H9 (cell line): ENCODE results near the gene AANAT. TPM values are rescaled to one million over a fixed set of nuclear protein-coding genes. Genes with fewer than 3 reads are reported as not detected.

ENCODE experiments used
- DNase-seq: peaks from one replicate; pipeline ENCODE4 v3.0.0-alpha.2; 2017
- H2AFZ ChIP-seq: one replicate; pipeline ENCODE4 v1.6.1; 2013; ENCODE audit warnings: mild to moderate bottlenecking, low read length, control low read depth, moderate library complexity
- H2AK5ac ChIP-seq: 2 replicates; pipeline ENCODE4 v1.6.1; 2013; ENCODE audit warnings: low read length, control low read depth, mixed read lengths; ENCODE audit not compliant: insufficient read length
- H2BK120ac ChIP-seq: one replicate; pipeline ENCODE4 v1.6.1; 2013; ENCODE audit warnings: low read depth, mild to moderate bottlenecking, low read length, control low read depth, inconsistent platforms; ENCODE audit not compliant: poor library complexity, severe bottlenecking
- H2BK12ac ChIP-seq: 2 replicates; pipeline ENCODE4 v1.6.1; 2013; ENCODE audit warnings: low read length, control low read depth, mixed read lengths, low read depth; ENCODE audit not compliant: insufficient read length
- H2BK15ac ChIP-seq: 2 replicates; pipeline ENCODE4 v1.6.1; 2013; ENCODE audit warnings: low read depth, low read length, control low read depth
- H2BK20ac ChIP-seq: one replicate; pipeline ENCODE4 v1.6.1; 2013; ENCODE audit warnings: low read depth, mild to moderate bottlenecking, low read length, control low read depth, inconsistent platforms; ENCODE audit not compliant: poor library complexity, severe bottlenecking
- H2BK5ac ChIP-seq: 2 replicates; pipeline ENCODE4 v1.6.1; 2013; ENCODE audit warnings: low read length, control low read depth, mixed read lengths; ENCODE audit not compliant: insufficient read length
- H3K14ac ChIP-seq: 2 replicates; pipeline ENCODE4 v1.6.1; 2013; ENCODE audit warnings: low read length, control low read depth; ENCODE audit not compliant: insufficient read depth
- H3K18ac ChIP-seq: 2 replicates; pipeline ENCODE4 v1.6.1; 2013; ENCODE audit warnings: low read depth, mild to moderate bottlenecking, mixed read lengths, low read length, control low read depth; ENCODE audit not compliant: insufficient read length
- H3K23ac ChIP-seq: 2 replicates; pipeline ENCODE4 v1.6.1; 2013; ENCODE audit warnings: low read length, control low read depth, mixed read lengths, low read depth; ENCODE audit not compliant: insufficient read length
- H3K23me2 ChIP-seq: 2 replicates; pipeline ENCODE4 v1.6.1; 2013; ENCODE audit warnings: low read depth, mild to moderate bottlenecking, mixed read lengths, low read length, control low read depth; ENCODE audit not compliant: insufficient read length, poor library complexity, severe bottlenecking
- H3K27ac ChIP-seq: 2 replicates; pipeline ENCODE4 v1.5.1; 2013; ENCODE audit warnings: low read length, control low read depth, mixed read lengths, low read depth; ENCODE audit not compliant: insufficient read length
- H3K27me3 ChIP-seq: 2 replicates; pipeline ENCODE4 v1.6.1; 2013; ENCODE audit warnings: low read length, control low read depth, inconsistent platforms; ENCODE audit not compliant: insufficient read depth
- H3K4ac ChIP-seq: 2 replicates; pipeline ENCODE4 v1.6.1; 2013; ENCODE audit warnings: low read depth, mild to moderate bottlenecking, control low read depth, inconsistent platforms, low read length, moderate library complexity
- H3K4me1 ChIP-seq: 2 replicates; pipeline ENCODE4 v1.6.1; 2013; ENCODE audit warnings: low read length, control low read depth, inconsistent platforms; ENCODE audit not compliant: insufficient read depth
- H3K4me2 ChIP-seq: 2 replicates; pipeline ENCODE4 v1.6.1; 2013; ENCODE audit warnings: low read length, control low read depth, mixed read lengths; ENCODE audit not compliant: insufficient read length, insufficient read depth
- H3K56ac ChIP-seq: 2 replicates; pipeline ENCODE4 v1.6.1; 2013; ENCODE audit warnings: low read depth, mild to moderate bottlenecking, mixed read lengths, low read length, control low read depth; ENCODE audit not compliant: insufficient read length
- H3K79me1 ChIP-seq: 2 replicates; pipeline ENCODE4 v1.6.1; 2013; ENCODE audit warnings: low read depth, mild to moderate bottlenecking, moderate library complexity, low read length, control low read depth, inconsistent platforms; ENCODE audit not compliant: insufficient read depth, poor library complexity, severe bottlenecking
- H3K79me2 ChIP-seq: 2 replicates; pipeline ENCODE4 v1.6.1; 2013; ENCODE audit warnings: low read length, control low read depth, inconsistent platforms; ENCODE audit not compliant: insufficient read depth
- H3K9ac ChIP-seq: 2 replicates; pipeline ENCODE4 v1.6.1; 2013; ENCODE audit warnings: low read length, control low read depth, mixed read lengths; ENCODE audit not compliant: insufficient read length; ENCODE audit errors: extremely low read depth
- H3K9me3 ChIP-seq: one replicate; pipeline ENCODE4 v1.6.1; 2013; ENCODE audit warnings: low read depth, low read length, inconsistent platforms; ENCODE audit not compliant: control insufficient read depth
- H3T11ph ChIP-seq: one replicate; pipeline ENCODE4 v1.6.1; 2013; ENCODE audit warnings: mild to moderate bottlenecking, low read length, control low read depth, inconsistent platforms
- H4K20me1 ChIP-seq: one replicate; pipeline ENCODE4 v1.6.1; 2013; ENCODE audit not compliant: control insufficient read depth, insufficient read length, insufficient read depth
- H4K5ac ChIP-seq: 2 replicates; pipeline ENCODE4 v1.6.1; 2013; ENCODE audit warnings: low read depth, mild to moderate bottlenecking, mixed read lengths, low read length, control low read depth; ENCODE audit not compliant: insufficient read length
- H4K8ac ChIP-seq: replicated peaks from 2 replicates; pipeline ENCODE4 v1.6.1; 2013; ENCODE audit warnings: low read length, control low read depth, mixed read lengths, low read depth; ENCODE audit not compliant: insufficient read length
- H4K91ac ChIP-seq: 2 replicates; pipeline ENCODE4 v1.6.1; 2013; ENCODE audit warnings: low read depth, mild to moderate bottlenecking, moderate library complexity, mixed read lengths, low read length, control low read depth; ENCODE audit not compliant: insufficient read length
- H3K27ac Mint-ChIP-seq, 3 experiments: 2 replicates in 2 of 3; 3 replicates in 1 of 3; pipeline ENCODE4 v1.8.0; 2020 to 2021; ENCODE audit warnings: mixed read lengths in 3 of 3, mild to moderate bottlenecking in 1 of 3, moderate library complexity in 1 of 3
- H3K27me3 Mint-ChIP-seq: 2 replicates; pipeline ENCODE4 v1.8.0; 2021; ENCODE audit warnings: low read depth, mild to moderate bottlenecking, moderate library complexity, mixed read lengths
- H3K36me3 Mint-ChIP-seq, 3 experiments: 2 replicates in 2 of 3; 3 replicates in 1 of 3; pipeline ENCODE4 v1.8.0; 2020 to 2021; ENCODE audit warnings: low read depth in 3 of 3, mixed read lengths in 3 of 3; ENCODE audit not compliant: insufficient read depth in 1 of 3
- H3K4me1 Mint-ChIP-seq, 2 experiments: 2 replicates each; pipeline ENCODE4 v1.8.0; 2020; ENCODE audit warnings: mixed read lengths in 2 of 2
- H3K4me3 Mint-ChIP-seq, 2 experiments: 2 replicates in 1 of 2; 3 replicates in 1 of 2; pipeline ENCODE4 v1.8.0; 2020 to 2021; ENCODE audit warnings: mild to moderate bottlenecking in 2 of 2, mixed read lengths in 2 of 2, moderate library complexity in 1 of 2
- H3K9me3 Mint-ChIP-seq, 2 experiments: 2 replicates in 1 of 2; 3 replicates in 1 of 2; pipeline ENCODE4 v1.8.0; 2020; ENCODE audit warnings: mild to moderate bottlenecking in 2 of 2, mixed read lengths in 2 of 2, moderate library complexity in 1 of 2
- WGBS: extraction: QIAGEN DNeasy Blood & Tissue Kit; methylation state at CpG from one replicate; pipeline ENCODE4 v1.1.7; 2013; ENCODE audit warnings: missing lambda C conversion rate, low lambda C conversion rate, mixed read lengths; ENCODE audit not compliant: insufficient read length; ENCODE audit errors: extremely low coverage; 5-methylcytosine and 5-hydroxymethylcytosine counted together
- total RNA-seq: library from RNA; stranded (reverse); gene quantifications from 2 replicates; pipeline ENCODE4 v1.2.1, GENCODE V29; 2021
- TF ChIP-seq, protein P1 (sequence below): fragments of 200-600 bp; sonication (generic); conservative IDR thresholded peaks from 3 replicates; pipeline ENCODE4 v1.8.0; 2021; ENCODE audit warnings: antibody characterized with exemption, mild to moderate bottlenecking

AANAT gene
- total RNA-seq, 1 experiment from 2014 or later, result 0.55 TPM

DNA sequence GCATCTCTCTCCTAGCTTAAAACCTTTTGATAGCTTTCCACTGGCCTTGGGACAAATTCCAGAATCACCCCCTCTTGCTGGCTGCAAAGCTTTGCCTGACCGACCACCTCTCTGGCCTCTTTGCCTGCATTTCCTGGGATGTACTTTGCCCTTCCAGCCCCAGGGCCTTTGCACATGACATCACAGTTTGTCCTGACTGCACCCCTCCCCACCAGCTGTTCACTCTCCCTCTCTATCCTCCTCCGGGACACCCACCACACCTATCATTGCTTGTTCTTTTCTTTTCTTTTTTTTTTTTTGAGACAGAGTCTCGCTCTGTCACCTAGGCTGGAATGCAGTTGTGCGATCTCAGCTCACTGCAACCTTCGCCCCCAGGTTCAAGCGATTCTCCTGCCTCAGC, 7.9 kb downstream of the AANAT start:
- Histone ChIP-seq H3K56ac (no peak overlapping the region), H3K4ac (no peak overlapping the region), H3K27me3 (no peaks in the 10 kb centered on the region), H2AK5ac (no peak overlapping the region), H3K9ac (no peak overlapping the region), H2AFZ (no peak overlapping the region), H3K27ac (no peak overlapping the region), H2BK120ac (no peak overlapping the region), H3K23ac (no peak overlapping the region), H3K4me1 (no peaks in the 10 kb centered on the region), H2BK12ac (no peak overlapping the region), H3K9me3 (no peaks in the 10 kb centered on the region), H3K23me2 (no peaks in the 10 kb centered on the region), H4K5ac (no peak overlapping the region), H2BK15ac (no peak overlapping the region), H3K79me1 (no peaks in the 10 kb centered on the region), H4K20me1 (no peaks in the 10 kb centered on the region), H3K18ac (no peak overlapping the region), H3K4me2 (no peak overlapping the region), H4K91ac (no peak overlapping the region), H3K79me2 (no peaks in the 10 kb centered on the region), H3K14ac (no peak overlapping the region), H2BK20ac (no peak overlapping the region), H4K8ac (no peak overlapping the region), H2BK5ac (no peak overlapping the region), H3T11ph (no peak overlapping the region)
- Mint-ChIP-seq H3K27me3 (no peaks in the 10 kb centered on the region), H3K4me1 (no peaks in the 10 kb centered on the region), H3K4me3 (no peak overlapping the region), H3K27ac (no peak overlapping the region), H3K9me3 (no peaks in the 10 kb centered on the region; a peak in 1 of 5 replicates), H3K36me3 (peaks cover 4 to 27% (median 5%) of the 10 kb centered on the region in 3 experiments; a peak in 6 of 7 replicates)
- no peak for DNase-seq
- TF ChIP-seq, protein P1, sequence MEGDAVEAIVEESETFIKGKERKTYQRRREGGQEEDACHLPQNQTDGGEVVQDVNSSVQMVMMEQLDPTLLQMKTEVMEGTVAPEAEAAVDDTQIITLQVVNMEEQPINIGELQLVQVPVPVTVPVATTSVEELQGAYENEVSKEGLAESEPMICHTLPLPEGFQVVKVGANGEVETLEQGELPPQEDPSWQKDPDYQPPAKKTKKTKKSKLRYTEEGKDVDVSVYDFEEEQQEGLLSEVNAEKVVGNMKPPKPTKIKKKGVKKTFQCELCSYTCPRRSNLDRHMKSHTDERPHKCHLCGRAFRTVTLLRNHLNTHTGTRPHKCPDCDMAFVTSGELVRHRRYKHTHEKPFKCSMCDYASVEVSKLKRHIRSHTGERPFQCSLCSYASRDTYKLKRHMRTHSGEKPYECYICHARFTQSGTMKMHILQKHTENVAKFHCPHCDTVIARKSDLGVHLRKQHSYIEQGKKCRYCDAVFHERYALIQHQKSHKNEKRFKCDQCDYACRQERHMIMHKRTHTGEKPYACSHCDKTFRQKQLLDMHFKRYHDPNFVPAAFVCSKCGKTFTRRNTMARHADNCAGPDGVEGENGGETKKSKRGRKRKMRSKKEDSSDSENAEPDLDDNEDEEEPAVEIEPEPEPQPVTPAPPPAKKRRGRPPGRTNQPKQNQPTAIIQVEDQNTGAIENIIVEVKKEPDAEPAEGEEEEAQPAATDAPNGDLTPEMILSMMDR, result no peak
- no CpG with 5 or more reads among the region's 6 CpGs for WGBS
